GM10847 (cell line): Measurements from ENCODE around the gene THOC7.
A peak's percentile ranks its signal among the peaks of the same experiment; 100 is the strongest.

Experiments
- POLR2A ChIP-seq: IDR thresholded peaks from 2 replicates; pipeline ENCODE4 v1.6.1; 2011; ENCODE audit not compliant: insufficient read length; ENCODE audit errors: extremely low read depth

THOC7 gene

GRCh38 chr3:63863150-63864007 is at the start of gene THOC7, which contains the start of gene ATXN7:
Gene THOC7, minus strand, starts transcription at chr3:63863805. Its CDS starts 15 bp downstream, at chr3:63863790.
Gene ATXN7, plus strand, starts transcription at chr3:63863867. Its CDS starts 48,732 bp downstream, at chr3:63912599.
- peak; percentile 50 for TF ChIP-seq POLR2A

DNA sequence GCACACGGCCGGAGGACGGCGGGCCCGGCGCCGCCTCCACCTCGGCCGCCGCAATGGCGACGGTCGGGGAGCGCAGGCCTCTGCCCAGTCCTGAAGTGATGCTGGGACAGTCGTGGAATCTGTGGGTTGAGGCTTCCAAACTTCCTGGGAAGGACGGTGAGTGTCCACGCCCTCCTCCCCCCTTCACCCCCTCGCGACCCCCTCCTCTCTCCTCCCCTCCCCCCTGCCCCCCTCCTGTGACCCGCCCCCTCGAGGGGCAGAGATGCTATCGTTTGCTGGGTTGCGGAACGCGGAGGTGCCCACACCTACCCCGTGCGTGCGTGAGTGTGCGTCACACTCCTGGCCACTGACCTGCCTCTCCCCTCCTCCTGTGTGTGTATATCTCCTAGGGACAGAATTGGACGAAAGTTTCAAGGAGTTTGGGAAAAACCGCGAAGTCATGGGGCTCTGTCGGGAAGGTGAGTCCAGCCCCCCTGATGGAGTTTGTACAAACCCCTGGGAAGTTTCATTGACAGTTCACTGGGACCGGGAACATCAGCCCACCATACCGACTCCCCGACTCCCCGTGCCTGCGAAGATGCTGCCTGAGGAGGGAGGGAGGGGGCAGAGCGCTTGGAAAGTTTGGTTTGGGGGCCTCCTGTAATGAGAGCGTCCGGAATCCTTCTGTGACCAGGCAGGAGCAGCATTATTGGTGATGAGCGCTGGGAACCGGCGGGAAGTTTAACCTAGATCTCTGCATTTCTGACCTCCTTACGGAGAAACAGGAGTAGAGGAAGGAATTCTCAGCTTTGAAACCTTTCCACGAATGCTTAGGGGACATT is 49.4 kb upstream of the THOC7 start:
- TF ChIP-seq POLR2A: no peak

DNA sequence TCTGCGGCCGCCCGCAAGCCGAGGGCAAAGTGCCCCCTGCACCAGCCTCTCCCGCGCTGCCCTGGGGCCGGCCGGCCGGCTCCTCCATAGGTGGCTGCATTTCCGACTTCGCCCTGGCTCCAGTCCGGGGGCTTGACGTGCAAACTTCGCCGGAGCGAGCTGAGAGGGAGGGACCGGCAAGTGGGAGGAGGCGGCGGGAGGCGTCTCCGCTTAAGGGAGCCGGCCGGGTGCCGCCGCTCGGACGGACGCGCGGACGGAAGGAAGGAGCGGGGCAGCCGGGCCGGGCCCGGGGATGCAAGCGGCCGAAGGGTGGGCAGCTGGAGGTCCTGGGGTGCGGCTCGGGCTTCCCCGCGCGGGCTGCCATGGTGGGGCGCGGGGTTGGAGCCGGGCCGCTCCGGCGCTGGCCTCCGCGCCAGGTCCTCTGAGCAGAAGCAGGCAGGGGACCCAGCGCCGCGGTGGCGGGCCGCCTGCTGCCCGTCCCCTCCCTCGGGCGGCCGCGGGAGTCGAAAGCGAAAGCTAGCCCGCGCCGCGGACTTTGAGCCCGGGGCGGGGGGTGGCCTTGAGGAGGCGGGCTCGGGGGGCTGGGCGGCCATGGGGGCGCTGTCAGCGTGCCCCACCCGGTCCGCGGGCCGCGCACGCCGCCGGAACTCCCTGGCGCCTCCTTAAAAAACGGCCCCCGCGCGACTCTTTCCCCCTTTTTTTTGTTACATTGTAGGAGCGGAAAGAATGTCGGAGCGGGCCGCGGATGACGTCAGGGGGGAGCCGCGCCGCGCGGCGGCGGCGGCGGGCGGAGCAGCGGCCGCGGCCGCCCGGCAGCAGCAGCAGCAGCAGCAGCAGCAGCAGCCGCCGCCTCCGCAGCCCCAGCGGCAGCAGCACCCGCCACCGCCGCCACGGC is 48.5 kb upstream of the THOC7 start, which contains the start of gene SCAANT1:
Gene SCAANT1 (minus strand): TSS at position 511 of the 895 bp plus-strand sequence.
- peak; percentile 49 for TF ChIP-seq POLR2A

GRCh38 chr3:63911509-63911872 is 47.9 kb upstream of the THOC7 start:
- no peak for TF ChIP-seq POLR2A

DNA sequence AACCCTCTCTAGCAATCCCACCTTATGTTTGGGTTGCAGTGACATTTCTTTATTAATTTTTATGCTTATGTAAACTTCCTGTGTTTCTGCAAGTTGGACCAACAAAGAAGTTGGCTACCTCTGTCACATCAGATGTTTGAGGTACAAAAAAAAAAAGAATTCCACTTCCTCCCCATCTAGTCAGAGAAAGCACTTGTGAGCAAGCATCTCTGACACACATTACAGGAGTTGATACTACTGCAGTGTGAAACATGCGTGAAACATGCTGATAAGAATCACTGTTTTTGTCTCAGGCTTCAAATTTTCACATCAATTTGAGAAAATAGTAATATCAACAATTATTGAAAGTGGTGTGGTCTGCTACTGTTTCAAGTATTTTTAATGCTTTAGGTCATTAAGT is 47.3 kb upstream of the THOC7 start:
- TF ChIP-seq POLR2A: no peak

DNA sequence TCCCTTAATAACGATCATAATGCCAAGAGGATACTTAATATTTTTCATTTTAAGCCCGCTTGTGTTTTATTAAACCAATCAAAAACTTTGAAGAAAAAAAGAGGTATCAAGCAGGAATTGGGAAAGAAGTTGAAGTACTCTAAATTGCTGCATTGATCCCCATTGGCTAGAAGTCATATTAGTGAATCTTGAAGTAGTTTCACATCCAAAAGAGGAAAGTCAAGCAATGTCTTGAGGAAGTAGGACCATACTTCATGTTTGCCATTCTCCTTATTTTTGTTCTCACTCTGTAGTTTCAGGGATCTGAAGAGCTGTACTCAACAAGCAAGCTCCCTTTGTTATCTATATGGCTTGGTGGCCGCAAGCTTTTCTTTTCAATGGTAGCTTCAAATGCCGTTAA is 46.4 kb upstream of the THOC7 start:
- no peak for TF ChIP-seq POLR2A

DNA sequence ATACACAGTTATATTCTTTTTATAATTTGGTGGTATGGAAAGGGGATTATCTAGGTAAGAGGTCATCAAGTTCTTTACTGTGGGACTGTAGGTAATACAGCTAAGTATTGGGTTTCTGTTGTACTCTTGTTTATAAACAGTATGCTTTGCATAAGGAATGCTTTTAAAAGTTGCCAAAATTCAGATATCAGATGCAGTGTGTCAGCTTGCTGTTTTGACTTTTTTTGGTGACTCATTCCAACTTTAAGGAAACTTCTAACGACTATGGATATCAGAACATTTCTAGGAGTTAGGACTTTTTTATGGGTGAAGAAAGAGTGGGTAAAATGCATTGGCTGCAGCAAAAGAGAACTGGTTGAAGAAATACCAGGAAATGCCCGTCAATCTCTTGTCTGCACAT is 45.8 kb upstream of the THOC7 start:
- no peak for TF ChIP-seq POLR2A

DNA sequence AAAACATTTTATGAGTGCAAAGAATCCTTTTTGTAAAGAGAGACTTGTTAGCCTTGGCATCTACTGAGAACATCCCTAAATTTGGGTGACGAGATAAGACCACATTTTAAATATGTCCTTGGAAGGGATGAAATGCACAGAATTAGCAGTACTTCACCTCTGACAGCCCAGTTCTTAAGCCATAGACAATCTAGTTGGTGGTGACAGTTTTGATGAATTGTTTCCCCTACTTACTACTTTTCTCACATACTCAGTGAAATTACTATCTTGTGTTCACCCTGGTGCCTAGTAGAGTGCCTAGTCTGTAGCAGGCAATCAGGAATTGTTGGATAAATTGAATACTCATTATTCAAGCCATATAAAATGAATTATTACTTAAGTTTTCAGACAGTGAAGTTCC is 45.2 kb upstream of the THOC7 start:
- TF ChIP-seq POLR2A: no peak

DNA sequence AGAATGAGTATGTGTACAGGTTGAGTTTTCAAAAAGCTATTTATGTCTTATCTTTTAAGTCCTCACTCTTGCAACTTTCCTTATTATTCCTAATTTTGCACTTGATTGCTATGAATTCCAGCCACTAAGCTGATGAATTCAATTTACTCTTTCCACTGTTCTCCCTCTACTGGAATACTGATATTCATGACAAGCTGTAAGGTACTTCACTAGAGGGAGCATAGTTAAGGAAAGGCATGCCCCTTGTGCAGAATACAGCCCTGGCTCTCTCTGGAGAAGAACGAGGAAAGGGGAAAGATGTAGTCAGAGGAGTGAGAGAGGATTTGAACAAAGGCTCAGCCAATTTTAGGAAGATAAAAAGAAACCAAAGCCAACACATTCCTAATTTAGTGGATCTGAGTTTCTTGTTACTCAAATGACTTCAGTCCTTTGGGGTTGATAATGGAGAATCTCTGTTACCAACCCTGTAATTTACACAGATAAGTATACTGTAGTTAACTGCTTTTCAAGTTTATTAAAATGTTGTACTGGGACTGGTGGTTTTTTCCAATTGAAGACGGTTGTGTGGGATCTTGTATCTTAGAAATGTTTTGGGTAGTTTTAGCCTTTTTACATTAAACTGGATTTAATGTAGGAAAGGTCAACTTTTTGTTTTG is 44.6 kb upstream of the THOC7 start:
- no peak for TF ChIP-seq POLR2A

GRCh38 chr3:63905731-63906620 is 42.4 kb upstream of the THOC7 start:
- TF ChIP-seq POLR2A: no peak

DNA sequence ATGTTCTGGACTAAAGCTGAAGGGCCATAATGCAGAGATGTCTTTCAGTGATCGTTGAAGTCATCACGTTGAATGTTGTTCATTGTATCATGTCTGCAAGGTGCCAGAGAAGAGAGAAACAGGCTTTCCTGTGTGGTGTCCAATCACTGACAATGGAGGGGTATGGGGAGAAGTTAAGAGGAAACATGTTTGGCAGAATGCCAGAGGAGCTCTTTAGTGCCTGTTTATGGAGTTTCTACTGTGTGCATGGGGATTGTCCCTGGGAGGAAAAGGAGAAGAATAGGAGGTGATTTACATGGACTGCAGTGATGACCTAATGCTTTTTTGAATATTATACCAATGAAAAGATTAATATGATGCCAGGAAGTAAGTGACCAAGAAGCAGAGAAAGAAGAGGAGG is 36.9 kb upstream of the THOC7 start:
- no peak for TF ChIP-seq POLR2A

DNA sequence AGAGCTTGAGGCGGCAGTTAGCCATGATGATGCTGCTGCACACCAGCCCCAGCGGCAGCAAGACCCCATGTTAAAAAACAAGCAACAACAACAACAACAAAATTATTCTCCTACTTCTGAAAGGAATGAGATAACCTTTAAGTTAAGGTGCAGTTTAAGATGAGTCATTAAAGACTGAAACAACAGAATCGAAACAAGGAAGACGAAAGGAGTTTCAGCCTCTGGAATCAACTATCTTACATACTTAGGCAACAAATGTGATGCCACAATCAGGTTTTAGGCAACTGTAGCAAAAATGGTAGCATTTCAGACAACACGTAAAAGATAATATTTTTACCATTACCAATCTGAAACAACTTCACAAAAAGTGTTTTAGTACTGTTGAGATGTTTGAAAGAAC is 36.4 kb upstream of the THOC7 start:
- TF ChIP-seq POLR2A: no peak

DNA sequence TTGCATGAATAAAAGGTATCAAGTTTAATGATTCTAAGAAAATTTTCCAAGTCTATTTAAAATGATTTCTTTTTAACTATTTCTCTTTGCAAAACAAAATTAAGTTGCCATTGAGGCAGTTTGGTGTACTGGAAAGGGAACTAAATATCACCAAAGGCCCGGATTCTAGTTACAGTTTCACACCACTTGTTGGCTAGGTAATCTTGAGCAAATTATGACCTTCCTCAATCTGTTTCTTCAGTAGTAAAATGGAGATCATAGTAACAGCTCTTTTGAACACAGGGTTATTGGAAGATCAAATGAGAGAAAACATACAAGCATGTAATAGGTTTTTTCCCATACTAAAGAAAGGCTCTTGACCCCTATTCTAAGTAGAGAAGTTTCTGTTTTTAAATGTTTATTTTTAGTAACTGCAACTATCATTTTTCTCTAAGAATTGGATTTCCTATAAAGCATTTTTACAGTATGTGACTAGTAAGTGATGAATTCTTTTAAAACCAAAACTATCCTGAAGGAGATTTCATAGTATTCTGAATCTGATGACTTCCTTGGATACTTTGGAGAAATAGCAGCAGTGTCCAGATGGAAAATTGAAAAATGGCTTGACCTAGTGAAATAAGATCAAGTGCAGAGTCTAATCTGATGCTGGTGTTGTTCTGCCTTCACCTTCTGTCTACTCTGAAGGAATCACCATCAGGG is 32.9 kb upstream of the THOC7 start:
- TF ChIP-seq POLR2A: no peak
